Cardiac muscle cell (in vitro differentiated cells and primary cell): Measurements from ENCODE around the gene MAN1B1. TPM values are rescaled to one million over a fixed set of nuclear protein-coding genes. Genes with fewer than 3 reads are reported as not detected.
"Not testable (repeated sequence)": the region's sequence is repeated elsewhere in the genome, so short reads cannot be mapped to it uniquely, and the experiment has no call there.

Experiments used
- DNase-seq, 2 donors: peaks; one replicate each; pipeline versions ENCODE4 v3.0.0 to v3.0.0-alpha.2; 2010 to 2017; ENCODE audit warnings: low read depth in 1 of 2, low spot score in 1 of 2
- H3K27ac ChIP-seq: fragments of 200-600 bp; sonication (generic); 2 replicates; pipeline ENCODE4 v1.5.1; 2016
- H3K27me3 ChIP-seq: fragments of 200-600 bp; sonication (generic); 2 replicates; pipeline ENCODE4 v1.6.0; 2016; ENCODE audit warnings: control low read depth
- H3K36me3 ChIP-seq: fragments of 200-600 bp; sonication (generic); 2 replicates; pipeline ENCODE4 v1.5.1; 2016; ENCODE audit warnings: control low read depth
- H3K4me1 ChIP-seq: fragments of 200-600 bp; sonication (generic); 2 replicates; pipeline ENCODE4 v1.8.1; 2017; ENCODE audit warnings: low read depth, mild to moderate bottlenecking, mixed run types
- H3K4me3 ChIP-seq: fragments of 200-600 bp; sonication (generic); 2 replicates; pipeline ENCODE4 v1.5.1; 2016; ENCODE audit warnings: mild to moderate bottlenecking
- H3K9me3 ChIP-seq: fragments of 200-600 bp; sonication (generic); 2 replicates; pipeline ENCODE4 v1.5.1; 2017; ENCODE audit warnings: low read depth, mild to moderate bottlenecking, control low read depth
- CTCF ChIP-seq: IDR thresholded peaks from 2 replicates; pipeline ENCODE4 v1.5.1; 2012; ENCODE audit warnings: low read depth, mild to moderate bottlenecking, low read length
- polyA plus RNA-seq: library from polyadenylated mRNA; unstranded; fragments of >200 nt; fragmentation: Nextera tagmentation; extraction: Ambion mirVana; gene quantifications from 2 replicates; pipeline ENCODE4 v1.2.1, GENCODE V29; 2016
- total RNA-seq: library from RNA; depleted of rRNA; stranded (reverse); fragments of >200 nt; gene quantifications from 2 replicates; pipeline ENCODE4 v1.2.3, GENCODE V29; 2016

The MAN1B1 gene
- total and polyA plus RNA-seq, 2 experiments from 2014 or later, result 67.6 to 73.3 TPM

- H3K4me3 ChIP-seq, result peak overlapping the region; percentile 75
- peak in 1 of 2 donors; percentile 11 for DNase-seq
- no peak overlapping the region for H3K27ac ChIP-seq
- TF ChIP-seq CTCF, result no peak
- peaks cover 30% of the 10 kb centered on the region for H3K27me3 ChIP-seq
- no peaks in the 10 kb centered on the region for H3K9me3 ChIP-seq
- H3K36me3 ChIP-seq, result no peaks in the 10 kb centered on the region
- H3K4me1 ChIP-seq, result no peaks in the 10 kb centered on the region
Observed at GRCh38 chr9:137130176-137130755, 43.5 kb downstream of the MAN1B1 start.

- Histone ChIP-seq H3K36me3 (no peaks in the 10 kb centered on the region), H3K27ac (no peak overlapping the region), H3K4me1 (no peaks in the 10 kb centered on the region), H3K4me3 (no peak overlapping the region), H3K9me3 (no peaks in the 10 kb centered on the region), H3K27me3 (peaks cover 69% of the 10 kb centered on the region)
- DNase-seq, result no peak
- TF ChIP-seq CTCF, result no peak
Observed at GRCh38 chr9:137134191-137134590, 47.4 kb downstream of the MAN1B1 start.

- not testable (repeated sequence) for H3K4me1 ChIP-seq, DNase-seq, H3K4me3 ChIP-seq, H3K9me3 ChIP-seq, H3K27ac ChIP-seq, H3K36me3 ChIP-seq
- peaks cover 79% of the 10 kb centered on the region for H3K27me3 ChIP-seq
Observed at GRCh38 chr9:137135154-137135553, 48.4 kb downstream of the MAN1B1 start.

GRCh38 chr9:137136261-137136880 lies 49.6 kb downstream of the MAN1B1 start:
- no peaks in the 10 kb centered on the region for H3K36me3 ChIP-seq
- no peaks in the 10 kb centered on the region for H3K9me3 ChIP-seq
- peaks cover 91% of the 10 kb centered on the region for H3K27me3 ChIP-seq
- H3K27ac ChIP-seq, result no peak overlapping the region
- DNase-seq, result no peak
- no peak overlapping the region for H3K4me3 ChIP-seq
- H3K4me1 ChIP-seq, result no peaks in the 10 kb centered on the region
- TF ChIP-seq CTCF, result no peak

GRCh38 chr9:137136881-137137607 lies 50.3 kb downstream of the MAN1B1 start:
- no peaks in the 10 kb centered on the region for H3K9me3 ChIP-seq
- TF ChIP-seq CTCF, result no peak
- H3K27ac ChIP-seq, result no peak overlapping the region
- H3K27me3 ChIP-seq, result peaks cover 94% of the 10 kb centered on the region
- no peak for DNase-seq
- H3K4me1 ChIP-seq, result no peaks in the 10 kb centered on the region
- no peaks in the 10 kb centered on the region for H3K36me3 ChIP-seq
- H3K4me3 ChIP-seq, result no peak overlapping the region

- Histone ChIP-seq H3K9me3 (no peaks in the 10 kb centered on the region), H3K4me1 (no peaks in the 10 kb centered on the region), H3K4me3 (no peak overlapping the region), H3K27ac (no peak overlapping the region), H3K36me3 (no peaks in the 10 kb centered on the region), H3K27me3 (peaks cover 98% of the 10 kb centered on the region)
- no peak for TF ChIP-seq CTCF
- DNase-seq, result no peak
Observed at GRCh38 chr9:137138058-137138721, 51.4 kb downstream of the MAN1B1 start.
